NCI-H82 treated with DMSO at 0.1 percent for 48 hours (cell line): Measurements from ENCODE around the gene SLC4A2.

Experiments used
- DNase-seq: peaks from one replicate; lab custom pipeline; 2025; ENCODE audit not compliant: unreplicated experiment; lab: John Stamatoyannopoulos, UW

Gene SLC4A2

GRCh38 chr7:151089893-151090730, 30.7 kb downstream of the SLC4A2 start:
- DNase-seq: no peak

- no peak for DNase-seq
Measured at GRCh38 chr7:151091003-151091402, 31.6 kb downstream of the SLC4A2 start.

GRCh38 chr7:151091431-151091830, 32.0 kb downstream of the SLC4A2 start:
- DNase-seq: no peak

- DNase-seq: no peak
Measured at GRCh38 chr7:151091988-151092387, 32.6 kb downstream of the SLC4A2 start.

- no peak for DNase-seq
Measured at GRCh38 chr7:151093748-151094147, 34.4 kb downstream of the SLC4A2 start.

GRCh38 chr7:151094675-151095074, 35.3 kb downstream of the SLC4A2 start:
- no peak for DNase-seq

- no peak for DNase-seq
Measured at GRCh38 chr7:151095123-151095797, 35.9 kb downstream of the SLC4A2 start.

GRCh38 chr7:151095828-151096475, 36.6 kb downstream of the SLC4A2 start:
- DNase-seq: no peak

- DNase-seq: no peak
Measured at GRCh38 chr7:151099486-151100211, 40.3 kb downstream of the SLC4A2 start.

- DNase-seq: no peak
Measured at GRCh38 chr7:151100921-151101320, 41.5 kb downstream of the SLC4A2 start.

GRCh38 chr7:151101621-151102396, 42.4 kb downstream of the SLC4A2 start:
- no peak for DNase-seq

- DNase-seq: no peak
Measured at GRCh38 chr7:151102991-151103390, 43.6 kb downstream of the SLC4A2 start.

GRCh38 chr7:151103973-151104372, 44.6 kb downstream of the SLC4A2 start:
- DNase-seq: no peak

GRCh38 chr7:151104411-151105235, 45.2 kb downstream of the SLC4A2 start:
- no peak for DNase-seq

- DNase-seq: no peak
Measured at GRCh38 chr7:151107882-151108281, 48.5 kb downstream of the SLC4A2 start.

GRCh38 chr7:151109094-151110048, 50.0 kb downstream of the SLC4A2 start:
- DNase-seq: no peak

GRCh38 chr7:151110236-151110940, 51.0 kb downstream of the SLC4A2 start:
- DNase-seq: no peak
